HFFc6 (cell line): Measurements from ENCODE around the gene DNAJB5. TPM values are rescaled to one million over a fixed set of nuclear protein-coding genes. Genes with fewer than 3 reads are reported as not detected.

Source experiments
- DNase-seq: peaks from one replicate; pipeline ENCODE4 v3.0.0-alpha.2; 2018
- H3K27ac Mint-ChIP-seq: 2 replicates; pipeline ENCODE4 v1.8.0; 2020; ENCODE audit warnings: mild to moderate bottlenecking, mixed read lengths
- H3K27me3 Mint-ChIP-seq: 2 replicates; pipeline ENCODE4 v1.8.0; 2021; ENCODE audit warnings: mild to moderate bottlenecking, moderate library complexity, mixed read lengths; ENCODE audit not compliant: insufficient read depth
- H3K36me3 Mint-ChIP-seq: 2 replicates; pipeline ENCODE4 v1.8.0; 2021; ENCODE audit warnings: low read depth, mixed read lengths
- H3K4me1 Mint-ChIP-seq: 2 replicates; pipeline ENCODE4 v1.8.0; 2020; ENCODE audit warnings: low read depth, mixed read lengths
- H3K4me3 Mint-ChIP-seq: 2 replicates; pipeline ENCODE4 v1.8.0; 2020; ENCODE audit warnings: mild to moderate bottlenecking, moderate library complexity, mixed read lengths
- H3K9me3 Mint-ChIP-seq: 2 replicates; pipeline ENCODE4 v1.8.0; 2020; ENCODE audit warnings: mild to moderate bottlenecking, mixed read lengths
- CTCF ChIP-seq: fragments of 200-600 bp; sonication (generic); IDR thresholded peaks from 2 replicates; pipeline ENCODE4 v1.5.0; 2021; ENCODE audit warnings: antibody characterized with exemption, mild to moderate bottlenecking
- total RNA-seq, 6 experiments: library from RNA; stranded (reverse); fragmentation: NEBNext Ultra II Directional; extraction: Animal tissue kit (Norgen Biotek cat#: 25700); gene quantifications; 2 replicates in 1 of 6; 3 replicates in 5 of 6; pipeline ENCODE4 v1.2.3, GENCODE V29; 2021

Gene DNAJB5
- total RNA-seq, 6 experiments from 2014 or later = 12.2 to 19.9 (median 16.3) TPM

- peak overlapping the region; percentile 84 for H3K27ac Mint-ChIP-seq
- no peaks in the 10 kb centered on the region for H3K9me3 Mint-ChIP-seq
- no peak for TF ChIP-seq CTCF
- peak overlapping the region; percentile 86 for H3K4me3 Mint-ChIP-seq
- H3K27me3 Mint-ChIP-seq = peaks cover 8% of the 10 kb centered on the region
- no peak for DNase-seq
- H3K4me1 Mint-ChIP-seq = peaks cover 75% of the 10 kb centered on the region
- H3K36me3 Mint-ChIP-seq = peaks cover 14% of the 10 kb centered on the region
Measured at GRCh38 chr9:34989946-34990635, 546 bp downstream of the DNAJB5 start.

- peak overlapping the region; percentile 86 for H3K4me3 Mint-ChIP-seq
- H3K9me3 Mint-ChIP-seq = no peaks in the 10 kb centered on the region
- peaks cover 11% of the 10 kb centered on the region for H3K27me3 Mint-ChIP-seq
- H3K4me1 Mint-ChIP-seq = peaks cover 84% of the 10 kb centered on the region
- H3K27ac Mint-ChIP-seq = peak overlapping the region; percentile 84
- no peak for DNase-seq
- H3K36me3 Mint-ChIP-seq = peaks cover 17% of the 10 kb centered on the region
- TF ChIP-seq CTCF = no peak
Measured at GRCh38 chr9:34990908-34991606, 1.5 kb downstream of the DNAJB5 start.

GRCh38 chr9:34991607-34992375 is 2.2 kb downstream of the DNAJB5 start:
- H3K27me3 Mint-ChIP-seq = peaks cover 11% of the 10 kb centered on the region
- H3K27ac Mint-ChIP-seq = peak overlapping the region; percentile 94
- peaks cover 89% of the 10 kb centered on the region for H3K4me1 Mint-ChIP-seq
- H3K36me3 Mint-ChIP-seq = peaks cover 19% of the 10 kb centered on the region
- TF ChIP-seq CTCF = peak; percentile 26; the same call in 1 of the 2 replicates
- DNase-seq = no peak
- no peaks in the 10 kb centered on the region for H3K9me3 Mint-ChIP-seq
- peak overlapping the region; percentile 53 for H3K4me3 Mint-ChIP-seq

GRCh38 chr9:34992376-34992951 is 2.9 kb downstream of the DNAJB5 start:
- Mint-ChIP-seq H3K36me3 (peaks cover 25% of the 10 kb centered on the region), H3K4me1 (peaks cover 89% of the 10 kb centered on the region), H3K27me3 (peaks cover 11% of the 10 kb centered on the region), H3K27ac (peak overlapping the region; percentile 94), H3K9me3 (no peaks in the 10 kb centered on the region), H3K4me3 (peak overlapping the region; percentile 53)
- TF ChIP-seq CTCF = no peak
- DNase-seq = peak; percentile 78

GRCh38 chr9:34993502-34994259 is 4.1 kb downstream of the DNAJB5 start:
- H3K36me3 Mint-ChIP-seq = peaks cover 25% of the 10 kb centered on the region
- H3K9me3 Mint-ChIP-seq = no peaks in the 10 kb centered on the region
- H3K4me3 Mint-ChIP-seq = peak overlapping the region; percentile 37; the same call in 1 of the 2 replicates
- H3K27ac Mint-ChIP-seq = peak overlapping the region; percentile 94
- TF ChIP-seq CTCF = no peak
- peak; percentile 17 for DNase-seq
- H3K4me1 Mint-ChIP-seq = peaks cover 81% of the 10 kb centered on the region
- peaks cover 11% of the 10 kb centered on the region for H3K27me3 Mint-ChIP-seq
